ENCODE results near the gene MMP28. TPM values are rescaled to one million over a fixed set of nuclear protein-coding genes. Genes with fewer than 3 reads are reported as not detected.
A peak's percentile ranks its signal among the peaks of the same experiment; 100 is the strongest.

Gene MMP28
- total and polyA plus RNA-seq, 2 donors: 13.2 to 48.6 TPM

DNA sequence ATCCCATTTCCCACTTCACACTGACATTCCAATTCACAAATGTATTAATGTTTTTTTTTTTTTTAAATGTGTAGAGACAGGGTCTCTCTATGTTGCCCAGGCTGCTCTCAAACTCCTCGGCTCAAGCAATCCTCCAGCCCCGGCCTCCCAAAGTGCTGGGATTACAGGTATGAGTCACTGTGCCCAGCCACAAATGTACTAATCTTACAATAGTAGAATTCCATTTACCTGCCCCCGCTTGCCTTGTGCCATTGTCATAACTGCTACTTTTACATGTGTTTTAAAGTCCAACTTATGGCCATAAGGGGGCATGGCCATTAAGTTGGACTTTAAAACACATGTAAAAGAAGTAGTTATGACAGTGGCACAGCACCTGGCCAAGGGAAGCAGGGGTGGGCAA lies 4.6 kb downstream of the MMP28 start:
- H3K4me3 ChIP-seq (ENCODE audit: low read depth, low read length): no peak overlapping the region
- H3K4me1 ChIP-seq (ENCODE audit: insufficient read depth): no peaks in the 10 kb centered on the region
- no peak overlapping the region for H3K27ac ChIP-seq (ENCODE audit: low read depth)
- no peak for DNase-seq (ENCODE audit: extremely low spot score)
- 90% methylated on average over 3 of the region's 3 CpGs for WGBS
- no peaks in the 10 kb centered on the region for H3K36me3 ChIP-seq (ENCODE audit: insufficient read depth)

DNA sequence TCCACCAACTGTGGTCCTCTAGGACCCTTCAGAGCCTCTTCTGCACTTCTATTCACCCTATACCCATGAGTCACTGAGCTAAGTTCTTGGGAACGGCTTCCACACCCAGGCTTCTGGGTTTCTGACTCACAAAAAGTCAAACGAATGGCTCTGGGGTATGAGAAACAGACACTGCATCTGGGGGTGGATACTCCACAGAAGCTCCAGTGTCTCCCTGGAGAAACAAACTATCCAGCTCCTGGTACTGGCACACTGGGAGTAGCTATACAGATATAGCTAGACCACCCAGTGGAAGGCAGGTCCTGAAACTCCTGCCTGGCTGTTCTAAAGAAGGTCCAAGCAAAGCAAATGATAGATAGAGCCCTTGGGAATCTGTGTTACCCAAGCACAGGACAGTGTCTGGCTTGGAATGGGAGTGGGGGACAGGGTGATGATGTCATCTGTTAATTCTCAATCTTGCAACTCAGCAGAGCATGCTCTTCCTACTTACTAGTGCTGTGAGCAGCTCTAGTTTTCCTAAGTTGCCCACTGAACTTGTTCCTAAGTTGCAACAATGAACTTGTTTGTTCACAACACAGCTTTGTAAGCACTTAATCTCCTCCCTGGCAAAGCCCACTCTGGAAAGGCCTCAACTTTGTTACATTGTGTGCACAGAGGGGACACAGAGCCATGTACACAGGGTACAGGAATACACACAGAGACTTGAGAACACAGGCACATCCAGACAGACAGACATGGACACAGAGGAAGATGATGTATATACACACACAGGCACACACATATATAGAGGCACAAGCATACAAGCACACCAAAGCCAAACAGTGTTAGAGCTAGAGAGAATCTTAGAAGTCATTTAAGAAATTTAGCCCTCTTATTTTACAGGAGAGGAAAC lies 6.7 kb downstream of the MMP28 start:
- no peak for DNase-seq (ENCODE audit: extremely low spot score)
- no peaks in the 10 kb centered on the region for H3K36me3 ChIP-seq (ENCODE audit: insufficient read depth)
- H3K4me3 ChIP-seq (ENCODE audit: low read depth, low read length): no peak overlapping the region
- no peaks in the 10 kb centered on the region for H3K4me1 ChIP-seq (ENCODE audit: insufficient read depth)
- peak overlapping the region; percentile 65 for H3K27ac ChIP-seq (ENCODE audit: low read depth)
- 21% methylated on average over 2 of the region's 2 CpGs for WGBS

DNA sequence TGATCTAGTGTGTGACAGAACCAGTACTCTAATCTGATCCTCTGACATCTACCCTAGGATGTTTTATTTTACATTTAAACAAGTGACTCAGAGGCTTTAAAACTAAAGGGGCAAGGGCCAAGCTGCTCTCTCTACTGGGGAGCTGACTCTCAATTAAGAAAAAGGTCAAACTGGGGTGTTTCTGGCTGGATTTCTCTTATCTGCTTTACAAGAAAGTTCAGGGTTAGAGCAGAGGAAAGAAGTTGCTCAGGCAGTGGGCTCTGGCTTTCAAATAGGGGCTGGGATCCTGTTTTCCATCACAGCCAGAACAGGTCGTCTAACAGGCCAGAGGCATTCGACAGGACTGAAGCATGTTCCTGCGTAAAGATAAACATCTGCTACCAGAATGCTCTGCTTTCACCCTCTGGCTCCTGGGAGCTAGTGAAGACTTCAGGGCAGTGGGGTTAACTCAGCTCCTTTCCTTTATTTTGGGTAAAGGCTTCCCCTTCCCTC lies 8.5 kb downstream of the MMP28 start:
- Histone ChIP-seq H3K27ac (ENCODE audit: low read depth) (peak overlapping the region; percentile 89), H3K4me3 (ENCODE audit: low read depth, low read length) (no peak overlapping the region), H3K36me3 (ENCODE audit: insufficient read depth) (no peaks in the 10 kb centered on the region), H3K4me1 (ENCODE audit: insufficient read depth) (no peaks in the 10 kb centered on the region)
- DNase-seq (ENCODE audit: extremely low spot score): no peak
- WGBS: 24% methylated on average over 3 of the region's 3 CpGs

DNA sequence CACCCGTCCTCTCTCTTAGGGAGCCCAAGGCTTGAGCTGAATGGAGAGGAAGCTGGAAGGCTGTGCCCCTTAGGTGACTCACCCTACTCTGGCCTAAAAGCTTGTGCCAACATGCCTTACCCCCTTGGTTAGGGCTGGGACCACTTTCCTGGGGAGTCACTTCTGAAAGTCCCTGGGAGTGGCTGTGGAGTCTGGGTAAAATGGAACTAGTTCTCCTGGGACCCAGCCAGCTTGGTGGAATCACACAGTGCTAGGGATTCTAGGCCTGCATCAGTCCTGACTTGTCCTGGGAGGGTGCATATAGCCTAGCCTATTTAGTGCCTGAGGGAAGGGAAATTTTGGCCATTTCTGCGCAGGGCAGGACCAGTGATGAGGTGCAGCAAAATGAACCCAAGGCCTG lies 10.5 kb downstream of the MMP28 start:
- Histone ChIP-seq H3K4me1 (ENCODE audit: insufficient read depth) (no peaks in the 10 kb centered on the region), H3K4me3 (ENCODE audit: low read depth, low read length) (no peak overlapping the region), H3K36me3 (ENCODE audit: insufficient read depth) (no peaks in the 10 kb centered on the region), H3K27ac (ENCODE audit: low read depth) (peak overlapping the region; percentile 44)
- DNase-seq (ENCODE audit: extremely low spot score): no peak
- 87% methylated on average over 2 of the region's 2 CpGs for WGBS

DNA sequence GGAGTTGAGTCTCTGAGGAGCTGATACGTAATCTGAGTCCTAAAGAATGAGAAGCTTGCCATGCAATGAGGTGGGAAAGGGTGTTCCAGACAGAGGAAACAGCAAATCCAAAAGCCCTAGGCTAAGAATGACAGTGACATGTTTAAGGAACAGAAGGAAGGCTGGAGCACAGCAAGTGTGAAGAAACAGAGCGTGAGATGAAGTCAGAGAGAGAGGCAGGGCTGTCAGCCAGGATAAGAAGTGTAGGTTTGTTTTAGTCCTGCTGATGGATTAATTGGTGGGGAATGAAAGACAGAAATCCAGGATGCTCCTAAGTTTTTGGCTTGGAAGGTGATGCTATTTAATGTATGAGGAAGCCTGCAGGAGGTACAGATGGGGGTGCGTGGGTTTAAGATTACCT lies 14.5 kb downstream of the MMP28 start:
- Histone ChIP-seq H3K27ac (ENCODE audit: low read depth) (no peak overlapping the region), H3K4me3 (ENCODE audit: low read depth, low read length) (no peak overlapping the region), H3K36me3 (ENCODE audit: insufficient read depth) (no peaks in the 10 kb centered on the region), H3K4me1 (ENCODE audit: insufficient read depth) (no peaks in the 10 kb centered on the region)
- no peak for DNase-seq (ENCODE audit: extremely low spot score)
- 51% methylated on average over 3 of the region's 3 CpGs for whole genome bisulfite sequencing

DNA sequence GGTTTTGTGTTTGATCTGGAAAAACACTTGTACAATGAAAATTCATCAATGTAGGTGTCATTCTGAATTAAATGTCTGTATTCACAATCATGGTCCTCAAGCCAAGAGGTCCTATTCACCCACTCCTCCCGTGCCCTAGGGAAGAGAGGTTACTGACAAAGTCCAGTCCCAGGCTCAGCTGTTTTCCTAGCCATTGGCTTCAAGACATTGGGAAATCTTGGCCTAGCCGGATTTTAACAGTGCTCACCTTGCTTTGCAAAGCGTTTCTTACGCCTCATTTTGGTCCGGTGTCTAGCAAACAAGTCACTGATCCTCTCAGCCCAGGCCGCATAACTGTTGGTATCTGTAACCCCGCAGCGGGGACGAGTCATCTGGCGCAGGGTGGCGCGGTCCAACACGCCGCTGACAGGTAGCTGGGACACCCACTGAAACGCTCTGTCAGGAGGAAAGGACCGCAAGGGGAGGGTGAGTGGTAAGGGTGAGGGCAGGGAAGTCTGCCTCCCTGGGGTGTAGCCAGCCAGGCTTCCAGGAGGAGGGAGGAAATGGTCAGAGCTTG lies 16.7 kb downstream of the MMP28 start:
- 87% methylated on average over 16 of the region's 16 CpGs for WGBS
- Histone ChIP-seq H3K36me3 (ENCODE audit: insufficient read depth) (no peaks in the 10 kb centered on the region), H3K4me1 (ENCODE audit: insufficient read depth) (no peaks in the 10 kb centered on the region), H3K27ac (ENCODE audit: low read depth) (no peak overlapping the region), H3K4me3 (ENCODE audit: low read depth, low read length) (no peak overlapping the region)
- DNase-seq (ENCODE audit: extremely low spot score): no peak

DNA sequence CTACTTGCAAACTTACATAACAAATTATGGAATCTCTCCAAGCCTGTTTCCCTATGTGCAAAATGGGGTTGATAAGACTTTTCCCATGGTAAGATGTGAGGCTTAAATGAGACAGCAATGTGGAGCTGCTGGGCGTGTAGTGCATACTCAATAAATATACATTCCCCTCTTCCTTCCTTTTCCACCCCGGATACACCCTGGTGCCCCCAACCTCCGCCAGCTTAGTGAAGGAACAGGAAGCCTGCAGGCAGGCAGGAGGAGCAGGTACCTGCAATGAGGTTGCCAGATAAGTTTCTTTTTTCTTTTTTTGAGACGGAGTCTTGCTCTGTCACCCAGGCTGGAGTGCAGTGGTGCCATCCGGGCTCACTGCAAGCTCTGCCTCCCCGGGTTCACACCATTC lies 19.9 kb downstream of the MMP28 start:
- WGBS: 56% methylated on average over 6 of the region's 6 CpGs
- DNase-seq (ENCODE audit: extremely low spot score): no peak
- Histone ChIP-seq H3K27ac (ENCODE audit: low read depth) (no peak overlapping the region), H3K4me1 (ENCODE audit: insufficient read depth) (no peaks in the 10 kb centered on the region), H3K36me3 (ENCODE audit: insufficient read depth) (no peaks in the 10 kb centered on the region), H3K4me3 (ENCODE audit: low read depth, low read length) (no peak overlapping the region)

DNA sequence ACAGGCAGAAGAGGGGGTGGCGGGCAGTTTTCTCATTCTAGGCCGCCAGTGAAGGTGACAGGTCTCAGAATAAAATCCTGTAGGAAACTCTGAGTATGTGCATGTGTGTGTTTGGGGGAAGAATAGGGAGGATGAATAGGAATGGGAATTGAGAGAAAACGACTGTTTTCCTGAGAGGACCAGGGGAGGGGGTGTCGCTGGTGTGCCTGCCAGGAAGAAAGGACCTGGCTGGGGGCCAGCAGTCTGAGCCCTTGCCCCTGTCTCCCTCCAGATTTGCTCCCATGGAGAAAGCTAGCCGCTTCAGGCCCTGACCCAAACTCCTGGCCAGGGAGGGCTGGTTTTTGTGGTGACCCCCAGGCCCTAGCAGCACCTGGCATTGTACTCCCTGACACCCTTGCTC lies 20.4 kb downstream of the MMP28 start:
- DNase-seq (ENCODE audit: extremely low spot score): no peak
- 41% methylated on average over 5 of the region's 5 CpGs for WGBS
- Histone ChIP-seq H3K27ac (ENCODE audit: low read depth) (no peak overlapping the region), H3K4me1 (ENCODE audit: insufficient read depth) (no peaks in the 10 kb centered on the region), H3K4me3 (ENCODE audit: low read depth, low read length) (no peak overlapping the region), H3K36me3 (ENCODE audit: insufficient read depth) (no peaks in the 10 kb centered on the region)

DNA sequence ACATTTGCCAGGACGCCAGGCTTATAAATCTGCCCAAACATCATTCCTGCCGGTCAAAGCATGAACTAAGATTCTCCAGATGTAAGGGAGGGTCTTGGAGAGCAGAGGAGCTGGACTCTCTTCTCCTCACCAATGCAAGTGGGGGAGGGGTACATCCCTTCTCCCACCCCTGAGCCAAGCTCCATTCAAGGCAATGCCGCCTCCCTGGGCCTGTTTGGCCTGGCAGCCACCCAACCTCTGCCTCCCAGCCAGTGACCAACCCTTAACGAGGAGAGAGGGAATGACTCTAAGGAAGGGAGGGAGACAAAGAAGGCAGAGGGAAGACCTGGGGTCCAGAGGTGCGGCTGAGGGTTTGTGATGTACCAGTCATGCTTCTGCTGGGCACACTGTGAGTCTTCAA lies 20.9 kb downstream of the MMP28 start:
- WGBS: 35% methylated on average over 5 of the region's 5 CpGs
- Histone ChIP-seq H3K36me3 (ENCODE audit: insufficient read depth) (no peaks in the 10 kb centered on the region), H3K4me3 (ENCODE audit: low read depth, low read length) (no peak overlapping the region), H3K27ac (ENCODE audit: low read depth) (no peak overlapping the region), H3K4me1 (ENCODE audit: insufficient read depth) (no peaks in the 10 kb centered on the region)
- DNase-seq (ENCODE audit: extremely low spot score): no peak

DNA sequence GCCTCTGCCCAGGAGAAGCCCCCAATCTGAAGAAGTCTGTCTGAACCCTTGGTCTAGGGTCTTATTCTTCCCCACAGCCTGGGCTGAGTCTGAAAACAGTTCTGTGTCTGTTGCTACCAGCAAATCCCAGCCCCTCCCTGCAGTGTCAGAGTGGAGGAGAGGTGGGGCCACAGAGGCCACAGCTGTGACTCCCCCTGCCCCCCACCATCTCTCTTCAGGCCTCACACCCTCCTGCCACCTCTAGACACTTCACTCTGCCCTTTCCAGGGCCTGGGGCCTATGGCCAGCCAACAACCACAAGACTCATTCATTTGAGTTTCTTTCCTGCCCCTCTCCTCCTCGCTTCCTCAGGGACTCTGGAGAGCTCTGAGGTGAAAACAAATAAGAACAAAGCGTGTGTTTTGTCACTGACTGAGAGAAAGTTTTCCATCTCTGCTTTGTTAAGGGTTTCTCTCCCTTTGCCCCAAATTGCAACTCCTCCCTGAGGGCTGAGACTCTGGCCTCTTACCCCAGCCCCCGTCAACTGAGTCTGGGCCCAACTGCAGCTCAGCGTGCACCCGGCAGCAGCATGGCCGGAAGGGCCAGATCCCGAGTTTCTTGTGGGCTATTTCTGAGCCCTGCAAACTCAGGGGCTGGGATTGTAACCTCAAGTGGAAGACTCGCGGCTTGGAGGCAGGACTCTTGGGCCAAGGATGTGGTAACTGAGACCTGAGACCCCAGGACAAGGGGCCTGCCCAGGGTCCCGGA lies 21.6 kb downstream of the MMP28 start:
- no peaks in the 10 kb centered on the region for H3K36me3 ChIP-seq (ENCODE audit: insufficient read depth)
- 30% methylated on average over 10 of the region's 10 CpGs for WGBS
- no peak for DNase-seq (ENCODE audit: extremely low spot score)
- H3K4me1 ChIP-seq (ENCODE audit: insufficient read depth): no peaks in the 10 kb centered on the region
- no peak overlapping the region for H3K4me3 ChIP-seq (ENCODE audit: low read depth, low read length)
- H3K27ac ChIP-seq (ENCODE audit: low read depth): no peak overlapping the region

DNA sequence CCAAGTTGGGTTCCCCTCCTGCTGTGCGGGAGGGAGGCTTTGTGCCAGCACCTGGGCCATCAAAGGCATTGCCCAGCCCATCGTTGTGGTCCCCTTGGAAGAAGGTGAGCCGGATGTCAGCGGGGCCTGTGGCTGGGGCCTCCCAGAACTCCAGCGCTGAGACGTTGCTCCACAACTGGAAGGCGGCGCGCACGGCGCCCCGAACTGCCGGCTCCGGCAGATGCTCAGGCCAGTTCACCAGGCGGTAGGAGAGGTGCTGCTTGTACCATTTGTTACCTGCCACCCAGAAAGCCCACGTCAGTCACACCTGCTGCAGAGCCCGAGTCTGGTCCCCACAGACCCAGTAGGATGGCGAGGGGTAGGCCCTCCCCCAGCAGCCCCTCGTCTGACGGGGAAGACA lies 22.3 kb downstream of the MMP28 start:
- H3K4me3 ChIP-seq (ENCODE audit: low read depth, low read length): no peak overlapping the region
- H3K36me3 ChIP-seq (ENCODE audit: insufficient read depth): no peaks in the 10 kb centered on the region
- H3K4me1 ChIP-seq (ENCODE audit: insufficient read depth): no peaks in the 10 kb centered on the region
- WGBS: 84% methylated on average over 20 of the region's 20 CpGs
- DNase-seq (ENCODE audit: extremely low spot score): no peak
- H3K27ac ChIP-seq (ENCODE audit: low read depth): no peak overlapping the region

DNA sequence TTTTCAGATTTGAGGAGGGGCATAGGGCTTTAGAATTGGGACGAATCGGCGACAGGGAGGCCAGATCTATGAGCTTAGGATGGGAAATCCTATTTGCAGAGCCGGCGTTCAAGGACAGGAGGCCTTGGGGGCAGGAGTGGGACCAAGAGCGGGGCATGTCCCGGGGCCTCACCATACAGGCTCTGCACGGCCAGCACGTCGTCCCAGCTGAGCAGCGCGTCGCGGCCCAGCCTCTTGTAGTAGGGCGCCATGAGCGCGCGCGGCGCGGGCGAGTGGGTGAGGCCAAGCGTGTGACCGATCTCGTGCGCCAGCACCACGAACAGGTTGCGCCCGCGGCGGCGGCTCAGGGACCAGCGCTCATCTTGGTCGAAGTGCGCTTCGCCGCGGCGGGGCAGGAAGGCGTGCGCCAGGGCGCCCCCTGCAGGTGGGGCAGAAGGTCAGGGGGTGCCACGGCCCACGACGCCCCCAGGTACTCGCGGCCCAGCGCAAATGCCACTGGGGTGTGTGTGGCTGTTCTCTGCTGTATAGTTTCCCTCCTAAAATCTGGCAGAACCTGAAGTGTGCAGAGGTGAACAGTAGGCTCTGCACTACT lies 25.4 kb downstream of the MMP28 start:
- no peaks in the 10 kb centered on the region for H3K4me1 ChIP-seq (ENCODE audit: insufficient read depth)
- H3K36me3 ChIP-seq (ENCODE audit: insufficient read depth): no peaks in the 10 kb centered on the region
- 95% methylated on average over 48 of the region's 48 CpGs for WGBS

DNA sequence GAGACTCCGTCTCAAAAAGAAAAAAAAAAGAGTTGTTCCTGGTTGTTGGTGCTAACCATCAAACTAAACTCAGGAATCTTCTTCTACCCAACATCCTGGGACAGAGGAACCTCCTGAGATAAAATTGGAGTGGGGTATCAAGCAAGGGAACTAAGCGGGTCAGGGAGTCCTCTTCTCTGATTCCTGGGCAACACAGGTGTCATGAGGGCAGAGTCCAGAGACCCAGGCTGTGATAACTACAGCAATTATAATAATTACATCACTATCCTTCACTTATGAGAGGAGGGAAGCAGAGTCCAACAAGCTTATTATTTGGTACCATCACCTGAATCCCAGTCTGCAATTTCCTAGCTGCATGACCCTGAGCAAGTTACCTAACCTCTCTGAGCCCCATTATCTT lies 26.6 kb downstream of the MMP28 start:
- no peaks in the 10 kb centered on the region for H3K4me1 ChIP-seq (ENCODE audit: insufficient read depth)
- 95% methylated on average over 2 of the region's 2 CpGs for WGBS

More for the DNA sequence above, 25.4 kb downstream of the MMP28 start:
- Histone ChIP-seq H3K4me3 (ENCODE audit: low read depth, low read length) (no peak overlapping the region), H3K27ac (ENCODE audit: low read depth) (no peak overlapping the region)
- DNase-seq (ENCODE audit: extremely low spot score): no peak

More for the DNA sequence above, 26.6 kb downstream of the MMP28 start:
- Histone ChIP-seq H3K27ac (ENCODE audit: low read depth) (no peak overlapping the region), H3K36me3 (ENCODE audit: insufficient read depth) (no peaks in the 10 kb centered on the region), H3K4me3 (ENCODE audit: low read depth, low read length) (no peak overlapping the region)
- no peak for DNase-seq (ENCODE audit: extremely low spot score)
